Activated naive CD4-positive, alpha-beta T cell treated with anti-CD3 and anti-CD28 coated beads, Interleukin-2, amount 10 ng/mL, durations not matched to agents 7 days and 5 days (primary cell): ENCODE measurements around the gene CRACDL.
"Not testable (repeated sequence)": the region's sequence is repeated elsewhere in the genome, so short reads cannot be mapped to it uniquely, and the experiment has no call there.

Experiments used
- CTCF ChIA-PET: fragments of 350-600 bp; sonication (Branson Sonifier 250); formaldehyde crosslinking; loops from one replicate; lab custom pipeline; 2021; ENCODE audit warnings: antibody characterized with exemption; lab: Charles Lee
- DNase-seq: peaks from one replicate; pipeline ENCODE4 v3.0.0-alpha.2; 2020
- H3K27ac Mint-ChIP-seq: one replicate; pipeline ENCODE4 v1.8.0; 2021; ENCODE audit warnings: mild to moderate bottlenecking, moderate library complexity, mixed read lengths
- H3K27me3 Mint-ChIP-seq: one replicate; pipeline ENCODE4 v1.8.0; 2021; ENCODE audit warnings: mild to moderate bottlenecking, mixed read lengths
- H3K36me3 Mint-ChIP-seq: one replicate; pipeline ENCODE4 v1.8.0; 2021; ENCODE audit warnings: mixed read lengths
- H3K4me1 Mint-ChIP-seq: one replicate; pipeline ENCODE4 v1.8.0; 2021; ENCODE audit warnings: mixed read lengths
- H3K4me3 Mint-ChIP-seq: one replicate; pipeline ENCODE4 v1.8.0; 2021; ENCODE audit warnings: mild to moderate bottlenecking, moderate library complexity, mixed read lengths
- H3K9me3 Mint-ChIP-seq: one replicate; pipeline ENCODE4 v1.8.0; 2021; ENCODE audit warnings: mixed read lengths

The CRACDL gene

GRCh38 chr2:98903064-98903355 lies 33.0 kb downstream of the CRACDL start:
- CTCF ChIA-PET: no interaction called here
- Mint-ChIP-seq H3K27ac (no peak overlapping the region), H3K4me3 (no peak overlapping the region), H3K9me3 (no peaks in the 10 kb centered on the region), H3K36me3 (no peaks in the 10 kb centered on the region), H3K27me3 (peaks cover 27% of the 10 kb centered on the region), H3K4me1 (no peaks in the 10 kb centered on the region)
- no peak for DNase-seq

- DNase-seq: no peak
- no peaks in the 10 kb centered on the region for H3K4me1 Mint-ChIP-seq
- H3K4me3 Mint-ChIP-seq: no peak overlapping the region
- no peak overlapping the region for H3K27ac Mint-ChIP-seq
- H3K27me3 Mint-ChIP-seq: peaks cover 22% of the 10 kb centered on the region
- CTCF ChIA-PET: no interaction called here
- no peaks in the 10 kb centered on the region for H3K36me3 Mint-ChIP-seq
- no peaks in the 10 kb centered on the region for H3K9me3 Mint-ChIP-seq
Observed at GRCh38 chr2:98902209-98903063, 33.6 kb downstream of the CRACDL start.

- Mint-ChIP-seq H3K27me3 (peaks cover 19% of the 10 kb centered on the region), H3K9me3 (no peaks in the 10 kb centered on the region), H3K4me3 (no peak overlapping the region), H3K27ac (no peak overlapping the region), H3K36me3 (no peaks in the 10 kb centered on the region), H3K4me1 (no peaks in the 10 kb centered on the region)
- DNase-seq: no peak
- CTCF ChIA-PET: no interaction called here
Observed at GRCh38 chr2:98901702-98902101, 34.3 kb downstream of the CRACDL start.

- H3K4me3 Mint-ChIP-seq: no peak overlapping the region
- H3K27me3 Mint-ChIP-seq: peaks cover 21% of the 10 kb centered on the region
- H3K27ac Mint-ChIP-seq: no peak overlapping the region
- H3K36me3 Mint-ChIP-seq: no peaks in the 10 kb centered on the region
- no peaks in the 10 kb centered on the region for H3K4me1 Mint-ChIP-seq
- no peak for DNase-seq
- H3K9me3 Mint-ChIP-seq: no peaks in the 10 kb centered on the region
- CTCF ChIA-PET: no interaction called here
Observed at GRCh38 chr2:98901291-98901690, 34.7 kb downstream of the CRACDL start.

DNA sequence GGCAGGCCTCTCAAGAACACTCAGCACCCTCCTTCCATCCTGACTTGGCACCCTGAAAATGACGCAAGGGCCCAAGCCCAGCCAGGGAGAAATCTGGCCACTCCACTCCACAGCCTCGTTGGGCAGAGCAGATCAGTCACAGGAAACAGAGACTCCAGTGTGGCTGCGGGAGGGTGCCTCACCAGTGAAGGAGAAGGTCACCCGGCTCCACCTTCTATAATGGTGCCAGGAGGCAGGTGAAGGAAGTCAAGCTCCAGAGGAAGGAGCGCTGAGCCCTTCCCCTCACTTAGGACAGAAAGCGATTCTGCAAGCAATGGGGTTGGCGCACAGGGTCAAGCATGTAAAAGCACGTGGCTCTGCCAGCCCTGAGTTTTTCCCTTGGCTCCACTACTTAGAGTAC lies 35.3 kb downstream of the CRACDL start:
- Mint-ChIP-seq H3K4me3 (no peak overlapping the region), H3K27me3 (peaks cover 27% of the 10 kb centered on the region), H3K9me3 (no peaks in the 10 kb centered on the region), H3K4me1 (no peaks in the 10 kb centered on the region), H3K27ac (no peak overlapping the region), H3K36me3 (no peaks in the 10 kb centered on the region)
- DNase-seq: no peak
- CTCF ChIA-PET: no interaction called here

DNA sequence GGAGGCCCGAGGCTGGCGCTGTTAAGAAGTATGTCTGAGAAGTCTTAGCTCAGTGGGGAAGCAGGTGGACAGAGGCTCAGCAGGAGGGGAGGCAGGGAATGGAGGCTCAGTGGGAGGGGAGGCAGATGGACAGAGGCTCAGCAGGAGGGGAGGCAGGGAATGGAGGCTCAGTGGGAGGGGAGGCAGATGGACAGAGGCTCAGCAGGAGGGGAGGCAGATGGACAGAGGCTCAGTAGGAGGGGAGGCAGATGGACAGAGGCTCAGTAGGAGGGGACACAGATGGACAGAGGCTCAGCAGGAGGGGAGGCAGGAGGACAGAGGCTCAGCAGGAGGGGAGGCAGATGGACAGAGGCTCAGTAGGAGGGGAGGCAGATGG lies 36.3 kb downstream of the CRACDL start:
- DNase-seq, H3K9me3 Mint-ChIP-seq, CTCF ChIA-PET, H3K27ac Mint-ChIP-seq, H3K4me3 Mint-ChIP-seq, H3K36me3 Mint-ChIP-seq, H3K4me1 Mint-ChIP-seq: not testable (repeated sequence)
- H3K27me3 Mint-ChIP-seq: peaks cover 30% of the 10 kb centered on the region

DNA sequence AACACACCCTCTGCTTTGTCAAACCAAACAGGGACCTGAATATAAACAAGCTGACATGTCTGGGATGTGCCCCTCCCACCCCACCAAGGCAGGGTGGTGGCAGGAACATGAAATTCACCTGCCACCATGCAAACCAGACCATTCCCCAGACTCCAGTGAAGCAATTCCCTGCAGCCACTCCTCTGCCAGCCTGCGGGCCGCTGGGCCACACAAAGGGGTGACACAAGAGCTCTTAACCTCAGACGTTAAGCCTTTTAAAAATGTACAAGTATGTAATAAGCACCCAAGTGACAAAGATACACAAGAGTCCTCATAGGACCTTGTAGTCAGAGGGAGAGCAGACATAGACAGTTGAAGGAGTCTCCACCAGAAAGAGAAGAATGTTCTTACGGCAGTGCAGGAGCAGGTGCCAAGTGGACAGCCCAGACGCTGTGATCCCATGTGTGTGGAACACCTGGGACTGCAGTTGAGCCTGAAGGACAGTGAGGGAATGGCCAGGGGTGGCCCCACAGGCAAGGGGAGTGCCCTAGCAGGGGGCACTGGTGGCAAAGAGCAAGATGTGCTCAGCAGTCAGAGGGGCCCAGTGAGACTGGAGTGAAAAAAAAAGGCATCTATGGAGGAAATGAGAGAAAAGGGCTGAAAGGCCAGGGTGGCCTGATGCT lies 36.9 kb downstream of the CRACDL start:
- Mint-ChIP-seq H3K9me3 (no peaks in the 10 kb centered on the region), H3K36me3 (no peaks in the 10 kb centered on the region), H3K4me3 (no peak overlapping the region), H3K27me3 (peaks cover 30% of the 10 kb centered on the region), H3K4me1 (no peaks in the 10 kb centered on the region), H3K27ac (no peak overlapping the region)
- DNase-seq: no peak
- CTCF ChIA-PET: interaction anchor here (1.2 kb wide), 1 partner anchor 9 kb away, joined by 4 read pairs; no protein-coding TSS in a partner anchor

DNA sequence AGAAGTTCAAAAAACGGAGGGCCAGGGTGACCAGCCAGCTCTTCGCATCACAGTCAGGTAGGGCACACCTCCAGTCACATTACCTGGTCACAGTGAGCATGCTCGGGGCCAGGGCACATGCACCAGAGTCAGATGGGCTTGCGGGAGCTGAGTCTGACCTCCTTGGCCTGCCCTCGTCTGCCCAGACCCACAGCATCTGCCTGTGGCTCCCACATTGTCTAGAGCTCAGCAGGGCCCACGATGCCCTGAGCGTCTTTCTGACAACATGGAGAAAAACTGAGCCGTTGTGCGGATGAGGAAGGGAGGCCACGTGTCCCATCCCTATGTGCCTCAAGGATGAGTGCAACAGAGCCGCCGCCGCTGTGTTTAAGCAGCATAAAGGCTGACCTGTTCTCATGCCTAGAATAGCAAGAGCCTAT lies 37.6 kb downstream of the CRACDL start:
- no peak overlapping the region for H3K4me3 Mint-ChIP-seq
- H3K27me3 Mint-ChIP-seq: peaks cover 30% of the 10 kb centered on the region
- no peaks in the 10 kb centered on the region for H3K36me3 Mint-ChIP-seq
- no peaks in the 10 kb centered on the region for H3K4me1 Mint-ChIP-seq
- no peak for DNase-seq
- H3K27ac Mint-ChIP-seq: no peak overlapping the region
- H3K9me3 Mint-ChIP-seq: no peaks in the 10 kb centered on the region
- CTCF ChIA-PET: interaction anchor here (1.2 kb wide), 1 partner anchor 10 kb away, joined by 4 read pairs; no protein-coding TSS in a partner anchor

DNA sequence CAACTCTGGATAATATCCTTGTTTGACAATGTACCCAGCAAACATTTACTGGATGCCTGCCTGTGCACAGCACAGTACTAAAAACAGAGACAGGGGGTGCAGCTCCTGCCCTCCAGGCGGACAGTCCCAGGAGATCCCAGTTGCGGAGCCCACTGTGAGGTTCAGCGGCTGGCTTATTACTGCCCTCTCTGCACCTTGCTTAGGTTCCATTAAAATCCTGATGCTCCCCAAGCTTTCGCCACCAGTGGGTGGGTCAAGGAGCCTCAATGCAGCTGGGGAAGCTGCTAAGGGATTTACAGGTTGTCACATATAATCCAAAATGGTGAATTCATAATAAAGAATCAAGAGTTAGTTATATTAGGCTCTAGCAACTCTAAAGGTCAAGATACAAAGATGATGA lies 38.3 kb downstream of the CRACDL start:
- Mint-ChIP-seq H3K27ac (no peak overlapping the region), H3K36me3 (no peaks in the 10 kb centered on the region), H3K4me1 (no peaks in the 10 kb centered on the region), H3K4me3 (no peak overlapping the region), H3K9me3 (no peaks in the 10 kb centered on the region), H3K27me3 (peaks cover 29% of the 10 kb centered on the region)
- CTCF ChIA-PET: interaction anchor here (1.2 kb wide), 1 partner anchor 10 kb away, joined by 4 read pairs; no protein-coding TSS in a partner anchor
- peak; percentile 4 for DNase-seq

DNA sequence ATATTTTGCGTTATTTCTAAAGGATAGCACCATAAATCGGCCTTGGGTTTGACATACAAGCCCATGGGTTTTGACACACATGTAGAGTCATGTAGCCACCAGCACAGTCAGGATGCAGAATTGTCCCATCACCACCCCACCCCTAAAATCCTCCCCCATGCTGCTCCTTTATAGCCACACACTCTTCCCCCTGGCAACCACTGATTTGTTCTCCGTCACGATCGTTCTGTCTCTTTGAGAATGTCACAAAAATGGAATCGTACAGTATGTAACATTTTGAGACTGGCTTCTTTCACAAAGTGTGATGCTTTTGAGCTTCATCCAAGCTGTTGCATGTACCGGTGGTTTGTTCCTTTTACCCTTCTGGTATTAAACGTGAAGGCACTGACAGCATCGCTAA lies 39.1 kb downstream of the CRACDL start:
- Mint-ChIP-seq H3K27me3 (peaks cover 28% of the 10 kb centered on the region), H3K27ac (no peak overlapping the region), H3K4me3 (no peak overlapping the region), H3K4me1 (no peaks in the 10 kb centered on the region), H3K9me3 (no peaks in the 10 kb centered on the region), H3K36me3 (no peaks in the 10 kb centered on the region)
- CTCF ChIA-PET: no interaction called here
- DNase-seq: no peak

- no peaks in the 10 kb centered on the region for H3K36me3 Mint-ChIP-seq
- DNase-seq: peak; percentile 7
- no peaks in the 10 kb centered on the region for H3K9me3 Mint-ChIP-seq
- H3K4me3 Mint-ChIP-seq: no peak overlapping the region
- no peak overlapping the region for H3K27ac Mint-ChIP-seq
- H3K4me1 Mint-ChIP-seq: no peaks in the 10 kb centered on the region
- H3K27me3 Mint-ChIP-seq: peaks cover 28% of the 10 kb centered on the region
- CTCF ChIA-PET: no interaction called here
Observed at GRCh38 chr2:98896416-98896815, 39.6 kb downstream of the CRACDL start.

GRCh38 chr2:98895901-98896300 lies 40.1 kb downstream of the CRACDL start:
- Mint-ChIP-seq H3K4me3 (no peak overlapping the region), H3K27me3 (peaks cover 28% of the 10 kb centered on the region), H3K9me3 (no peaks in the 10 kb centered on the region), H3K36me3 (no peaks in the 10 kb centered on the region), H3K4me1 (no peaks in the 10 kb centered on the region), H3K27ac (no peak overlapping the region)
- DNase-seq: peak; percentile 8
- CTCF ChIA-PET: no interaction called here

- Mint-ChIP-seq H3K4me3 (no peak overlapping the region), H3K36me3 (no peaks in the 10 kb centered on the region), H3K4me1 (no peaks in the 10 kb centered on the region), H3K9me3 (no peaks in the 10 kb centered on the region), H3K27ac (no peak overlapping the region), H3K27me3 (peaks cover 29% of the 10 kb centered on the region)
- no peak for DNase-seq
- CTCF ChIA-PET: interaction anchor here (0.9 kb wide), 1 partner anchor 172 kb away, joined by 5 read pairs; no protein-coding TSS in a partner anchor
Observed at GRCh38 chr2:98895221-98895620, 40.8 kb downstream of the CRACDL start.

GRCh38 chr2:98894331-98895000 lies 41.6 kb downstream of the CRACDL start:
- Mint-ChIP-seq H3K9me3 (no peaks in the 10 kb centered on the region), H3K4me3 (no peak overlapping the region), H3K27ac (no peak overlapping the region), H3K4me1 (no peaks in the 10 kb centered on the region), H3K27me3 (peaks cover 30% of the 10 kb centered on the region), H3K36me3 (no peaks in the 10 kb centered on the region)
- DNase-seq: no peak
- CTCF ChIA-PET: interaction anchor here (0.9 kb wide), 1 partner anchor 173 kb away, joined by 5 read pairs; no protein-coding TSS in a partner anchor
